Fibroblast of lung (primary cell): ENCODE measurements around the gene MINDY4B. TPM values are rescaled to one million over a fixed set of nuclear protein-coding genes. Genes with fewer than 3 reads are reported as not detected.

Experiments used
- DNase-seq, 2 donors: peaks; one replicate each; pipeline versions ENCODE4 v3.0.0 to v3.0.0-alpha.2; 2010; ENCODE audit warnings: low read depth in 2 of 2
- H2AFZ ChIP-seq: 2 replicates; pipeline ENCODE4 v1.5.1; 2012; ENCODE audit warnings: low read length, control low read depth, inconsistent platforms
- H3K27ac ChIP-seq: 2 replicates; pipeline ENCODE4 v1.5.1; 2011; ENCODE audit warnings: low read length, control low read depth; ENCODE audit not compliant: insufficient read depth
- H3K27me3 ChIP-seq: 2 replicates; pipeline ENCODE4 v1.5.1; 2011; ENCODE audit warnings: mild to moderate bottlenecking, low read length; ENCODE audit not compliant: control insufficient read depth, insufficient read depth
- H3K36me3 ChIP-seq: 2 replicates; pipeline ENCODE4 v1.5.1; 2011; ENCODE audit warnings: low read length; ENCODE audit not compliant: control insufficient read depth, insufficient read depth
- H3K4me1 ChIP-seq: 2 replicates; pipeline ENCODE4 v1.5.1; 2011; ENCODE audit warnings: low read length; ENCODE audit not compliant: control insufficient read depth, insufficient read depth; ENCODE audit errors: extremely low read depth
- H3K4me2 ChIP-seq: 2 replicates; pipeline ENCODE4 v1.5.1; 2011; ENCODE audit warnings: low read length, control low read depth; ENCODE audit not compliant: insufficient read depth; ENCODE audit errors: extremely low read depth
- H3K4me3 ChIP-seq, 4 experiments: fragments of 200-600 bp in 1 of 4; sonication (generic) in 1 of 4; replicated peaks in 1 of 4; 2 replicates each; pipeline ENCODE4 v1.5.1; 2011 to 2016; ENCODE audit warnings: low read length in 4 of 4, low read depth in 3 of 4, mild to moderate bottlenecking in 3 of 4, control low read depth in 2 of 4, inconsistent platforms in 1 of 4, mixed read lengths in 1 of 4; ENCODE audit not compliant: insufficient read depth in 1 of 4; ENCODE audit errors: control extremely low read depth in 1 of 4
- H3K79me2 ChIP-seq: 2 replicates; pipeline ENCODE4 v1.5.1; 2012; ENCODE audit warnings: mild to moderate bottlenecking, low read length, inconsistent platforms; ENCODE audit not compliant: control insufficient read depth, insufficient read depth
- H3K9ac ChIP-seq: 2 replicates; pipeline ENCODE4 v1.5.1; 2011; ENCODE audit warnings: mild to moderate bottlenecking, low read length, control low read depth; ENCODE audit not compliant: insufficient read depth
- H3K9me3 ChIP-seq: 2 replicates; pipeline ENCODE4 v1.5.1; 2012; ENCODE audit warnings: low read depth, low read length; ENCODE audit not compliant: control insufficient read depth, insufficient read depth
- H4K20me1 ChIP-seq: 2 replicates; pipeline ENCODE4 v1.5.1; 2011; ENCODE audit warnings: low read length; ENCODE audit not compliant: control insufficient read depth, insufficient read depth; ENCODE audit errors: extremely low read depth
- EZH2 ChIP-seq: IDR thresholded peaks from 2 replicates; pipeline ENCODE4 v1.5.1; 2012; ENCODE audit warnings: low read length, control low read depth, mild to moderate bottlenecking; ENCODE audit errors: missing control alignments
- polyA plus RNA-seq, 2 donors: library from polyadenylated mRNA; depleted of rRNA in 1 of 2; stranded (reverse) in 1 of 2; unstranded in 1 of 2; fragments of >200 nt; gene quantifications; 2 replicates each; pipeline ENCODE4 v1.2.1, GENCODE V29; 2011 to 2012; ENCODE audit warnings: missing spikeins in 1 of 2
- total RNA-seq: library from RNA; depleted of rRNA; stranded (reverse); fragments of >200 nt; gene quantifications from 2 replicates; pipeline ENCODE4 v1.2.1, GENCODE V29; 2014
- TF ChIP-seq, protein P1 (sequence below), 2 donors: IDR thresholded peaks in 1 of 2; conservative IDR thresholded peaks in 1 of 2; 1 replicate in 1 of 2; 2 replicates in 1 of 2; pipeline ENCODE4 v1.5.1; 2011 to 2012; ENCODE audit warnings: low read length in 2 of 2, control low read depth in 1 of 2, inconsistent platforms in 1 of 2, low read depth in 1 of 2, mild to moderate bottlenecking in 1 of 2

Gene MINDY4B
- total and polyA plus RNA-seq, 2 donors (not counting 1 experiment from before 2014, with no cell fraction given), result not detected

DNA sequence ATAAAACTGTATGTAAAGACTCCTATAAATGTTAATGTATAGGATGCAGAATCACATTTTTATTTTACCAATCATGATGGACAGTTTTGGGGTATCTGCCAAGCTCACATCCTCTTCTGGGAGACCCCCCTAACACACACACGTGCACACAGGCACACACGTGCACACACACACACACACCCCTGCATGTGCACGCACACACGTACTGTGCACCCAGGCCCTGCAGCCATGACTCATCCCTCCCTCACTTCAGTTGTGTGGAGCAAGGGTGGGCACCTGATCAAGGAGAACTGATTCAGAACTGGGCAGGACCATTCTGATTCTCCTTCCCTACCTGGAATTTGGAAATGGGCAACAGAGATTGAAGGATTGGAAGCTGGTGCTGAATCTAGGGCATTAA is 16.0 kb upstream of the MINDY4B start:
- Histone ChIP-seq H3K36me3 (no peaks in the 10 kb centered on the region), H3K9me3 (no peaks in the 10 kb centered on the region), H3K4me3 (no peak overlapping the region)

DNA sequence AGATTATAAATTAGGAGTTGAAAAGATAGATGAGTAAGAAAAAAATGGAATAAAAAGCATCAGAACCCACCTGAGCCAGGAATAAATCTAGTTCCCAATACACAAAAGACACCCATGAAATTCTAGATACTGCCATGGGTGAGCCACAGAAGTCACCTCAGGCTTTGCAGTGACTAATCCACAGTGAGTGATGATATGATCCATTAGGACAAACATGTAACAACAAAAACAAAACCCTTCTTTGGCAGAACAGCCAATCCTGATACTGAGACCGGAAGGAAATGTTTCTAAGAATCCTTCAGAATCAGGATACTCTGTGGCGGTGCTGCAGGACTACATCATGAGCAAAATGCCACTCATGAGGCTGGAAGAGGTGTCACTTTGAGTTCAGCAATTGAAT is 15.0 kb upstream of the MINDY4B start:
- H3K36me3 ChIP-seq, result no peaks in the 10 kb centered on the region
- H3K4me1 ChIP-seq, result no peaks in the 10 kb centered on the region
- H2AFZ ChIP-seq, result no peak overlapping the region
- no peak overlapping the region for H3K27ac ChIP-seq
- no peaks in the 10 kb centered on the region for H4K20me1 ChIP-seq
- H3K4me2 ChIP-seq, result no peak overlapping the region
- H3K27me3 ChIP-seq, result peaks cover 6% of the 10 kb centered on the region
- H3K79me2 ChIP-seq, result no peaks in the 10 kb centered on the region
- H3K9ac ChIP-seq, result no peak overlapping the region
- no peak overlapping the region for H3K4me3 ChIP-seq
- TF ChIP-seq EZH2, result no peak
- TF ChIP-seq, protein P1, sequence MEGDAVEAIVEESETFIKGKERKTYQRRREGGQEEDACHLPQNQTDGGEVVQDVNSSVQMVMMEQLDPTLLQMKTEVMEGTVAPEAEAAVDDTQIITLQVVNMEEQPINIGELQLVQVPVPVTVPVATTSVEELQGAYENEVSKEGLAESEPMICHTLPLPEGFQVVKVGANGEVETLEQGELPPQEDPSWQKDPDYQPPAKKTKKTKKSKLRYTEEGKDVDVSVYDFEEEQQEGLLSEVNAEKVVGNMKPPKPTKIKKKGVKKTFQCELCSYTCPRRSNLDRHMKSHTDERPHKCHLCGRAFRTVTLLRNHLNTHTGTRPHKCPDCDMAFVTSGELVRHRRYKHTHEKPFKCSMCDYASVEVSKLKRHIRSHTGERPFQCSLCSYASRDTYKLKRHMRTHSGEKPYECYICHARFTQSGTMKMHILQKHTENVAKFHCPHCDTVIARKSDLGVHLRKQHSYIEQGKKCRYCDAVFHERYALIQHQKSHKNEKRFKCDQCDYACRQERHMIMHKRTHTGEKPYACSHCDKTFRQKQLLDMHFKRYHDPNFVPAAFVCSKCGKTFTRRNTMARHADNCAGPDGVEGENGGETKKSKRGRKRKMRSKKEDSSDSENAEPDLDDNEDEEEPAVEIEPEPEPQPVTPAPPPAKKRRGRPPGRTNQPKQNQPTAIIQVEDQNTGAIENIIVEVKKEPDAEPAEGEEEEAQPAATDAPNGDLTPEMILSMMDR (conservative IDR thresholded peaks at IDR 0.05 in 1 of 2, IDR thresholded peaks at IDR 0.05 in 1 of 2; ENCODE audit: low read depth in 1 of 2, low read length in 2 of 2), result no peak
- no peak for DNase-seq
- no peaks in the 10 kb centered on the region for H3K9me3 ChIP-seq

More for the DNA sequence above, 16.0 kb upstream of the MINDY4B start:
- Histone ChIP-seq H3K27ac (no peak overlapping the region), H2AFZ (no peak overlapping the region), H3K27me3 (peaks cover 6% of the 10 kb centered on the region), H3K79me2 (no peaks in the 10 kb centered on the region), H4K20me1 (no peaks in the 10 kb centered on the region), H3K4me2 (no peak overlapping the region), H3K4me1 (no peaks in the 10 kb centered on the region), H3K9ac (no peak overlapping the region)
- DNase-seq, result no peak
- TF ChIP-seq, protein P1 (conservative IDR thresholded peaks at IDR 0.05 in 1 of 2, IDR thresholded peaks at IDR 0.05 in 1 of 2; ENCODE audit: low read depth in 1 of 2, low read length in 2 of 2), result no peak
- TF ChIP-seq EZH2, result no peak

DNA sequence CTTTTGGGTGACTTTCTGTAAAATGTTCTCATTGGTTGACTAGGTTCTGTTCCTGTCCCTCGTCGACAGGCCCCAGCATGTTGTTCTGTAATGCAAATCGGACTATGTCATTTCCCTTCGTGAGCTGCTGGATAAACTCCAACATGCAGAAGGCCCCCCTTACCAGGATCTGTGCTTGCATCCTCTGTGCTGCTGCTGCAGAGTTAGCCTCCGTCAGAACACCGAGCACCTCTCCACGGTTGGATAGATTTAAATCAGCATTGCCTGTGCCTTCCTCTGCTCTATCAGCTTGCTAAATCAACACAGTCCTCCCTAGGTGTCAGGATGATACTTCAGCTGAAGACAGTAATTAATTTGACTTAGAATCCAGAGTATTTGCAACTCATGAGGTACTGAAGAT is 12.7 kb upstream of the MINDY4B start:
- Histone ChIP-seq H3K36me3 (no peaks in the 10 kb centered on the region), H3K4me1 (no peaks in the 10 kb centered on the region), H3K27me3 (peaks cover 2% of the 10 kb centered on the region), H2AFZ (no peak overlapping the region), H3K27ac (no peak overlapping the region), H3K9ac (no peak overlapping the region), H4K20me1 (no peaks in the 10 kb centered on the region), H3K79me2 (no peaks in the 10 kb centered on the region), H3K4me3 (no peak overlapping the region), H3K4me2 (no peak overlapping the region), H3K9me3 (no peaks in the 10 kb centered on the region)
- TF ChIP-seq EZH2, result no peak
- TF ChIP-seq, protein P1 (conservative IDR thresholded peaks at IDR 0.05 in 1 of 2, IDR thresholded peaks at IDR 0.05 in 1 of 2; ENCODE audit: low read depth in 1 of 2, low read length in 2 of 2), result no peak
- no peak for DNase-seq
